Measurements from ENCODE around the gene HNRNPK. TPM values are rescaled to one million over a fixed set of nuclear protein-coding genes. Genes with fewer than 3 reads are reported as not detected.

The HNRNPK gene
- polyA plus RNA-seq, 3 donors, result 307 to 743 (median 645) TPM

DNA sequence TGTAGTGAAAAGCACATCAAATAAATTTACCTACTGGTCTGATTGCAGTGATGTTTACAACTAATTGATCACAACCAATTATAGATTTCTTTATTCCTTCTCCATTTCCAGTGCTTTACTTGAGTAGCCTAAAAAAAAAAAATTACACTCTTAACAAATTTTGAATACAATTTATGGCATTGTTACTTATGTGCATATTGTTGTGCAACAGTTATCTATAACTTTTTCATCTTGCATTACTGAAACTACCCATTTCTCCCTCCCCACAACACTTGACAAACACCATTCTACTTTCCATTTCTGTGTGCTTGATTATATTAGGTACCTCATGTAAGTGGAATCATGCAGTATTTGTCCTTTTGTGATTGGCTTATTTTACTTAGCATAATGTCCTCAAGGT lies 12.9 kb upstream of the HNRNPK start:
- H3K9me3 ChIP-seq (replicated peaks in 1 of 2; ENCODE audit: control insufficient read depth in 1 of 2, insufficient read depth in 1 of 2, low read length in 2 of 2), result no peaks in the 10 kb centered on the region
- no peak overlapping the region for H3K27ac Mint-ChIP-seq
- H3K79me2 ChIP-seq (ENCODE audit: insufficient read depth, low read length), result peaks cover 95% of the 10 kb centered on the region
- H4K20me1 ChIP-seq (ENCODE audit: insufficient read depth, low read length), result no peaks in the 10 kb centered on the region
- H2AFZ ChIP-seq (ENCODE audit: insufficient read depth, low read depth, low read length, poor library complexity, severe bottlenecking), result no peak overlapping the region
- peaks cover 34 to 58% of the 10 kb centered on the region in 2 donors for H3K36me3 Mint-ChIP-seq
- H3K9ac ChIP-seq (ENCODE audit: insufficient read depth, low read length, poor library complexity, severe bottlenecking), result no peak overlapping the region
- H3K9me3 Mint-ChIP-seq, result peaks cover 0 to 3% (median 0%) of the 10 kb centered on the region in 7 donors
- H3K4me1 ChIP-seq (ENCODE audit: control insufficient read depth in 1 of 2, insufficient read depth in 2 of 2, low read length in 2 of 2), result no peaks in the 10 kb centered on the region
- H3K4me3 Mint-ChIP-seq, result no peak overlapping the region
- no peak overlapping the region for H3K4me2 ChIP-seq (replicated peaks; ENCODE audit: extremely low read depth, low read length, poor library complexity, severe bottlenecking)
- TF ChIP-seq, protein P1, sequence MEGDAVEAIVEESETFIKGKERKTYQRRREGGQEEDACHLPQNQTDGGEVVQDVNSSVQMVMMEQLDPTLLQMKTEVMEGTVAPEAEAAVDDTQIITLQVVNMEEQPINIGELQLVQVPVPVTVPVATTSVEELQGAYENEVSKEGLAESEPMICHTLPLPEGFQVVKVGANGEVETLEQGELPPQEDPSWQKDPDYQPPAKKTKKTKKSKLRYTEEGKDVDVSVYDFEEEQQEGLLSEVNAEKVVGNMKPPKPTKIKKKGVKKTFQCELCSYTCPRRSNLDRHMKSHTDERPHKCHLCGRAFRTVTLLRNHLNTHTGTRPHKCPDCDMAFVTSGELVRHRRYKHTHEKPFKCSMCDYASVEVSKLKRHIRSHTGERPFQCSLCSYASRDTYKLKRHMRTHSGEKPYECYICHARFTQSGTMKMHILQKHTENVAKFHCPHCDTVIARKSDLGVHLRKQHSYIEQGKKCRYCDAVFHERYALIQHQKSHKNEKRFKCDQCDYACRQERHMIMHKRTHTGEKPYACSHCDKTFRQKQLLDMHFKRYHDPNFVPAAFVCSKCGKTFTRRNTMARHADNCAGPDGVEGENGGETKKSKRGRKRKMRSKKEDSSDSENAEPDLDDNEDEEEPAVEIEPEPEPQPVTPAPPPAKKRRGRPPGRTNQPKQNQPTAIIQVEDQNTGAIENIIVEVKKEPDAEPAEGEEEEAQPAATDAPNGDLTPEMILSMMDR (IDR thresholded peaks at IDR 0.05), result no peak
- no peak for DNase-seq
- H3K27ac ChIP-seq (ENCODE audit: low read depth in 1 of 2, low read length in 2 of 2), result no peak overlapping the region
- peaks cover 0 to 2% (median 0%) of the 10 kb centered on the region in 3 donors for H3K27me3 Mint-ChIP-seq (ENCODE audit: low read depth in 3 of 3)
- peaks cover 17 to 22% of the 10 kb centered on the region in 2 donors for H3K36me3 ChIP-seq (replicated peaks in 1 of 2; ENCODE audit: control insufficient read depth in 1 of 2, insufficient read depth in 2 of 2, low read length in 2 of 2)
- H3K4me1 Mint-ChIP-seq, result peaks cover 8% of the 10 kb centered on the region
- no peaks in the 10 kb centered on the region for H3K27me3 ChIP-seq (ENCODE audit: control insufficient read depth in 2 of 2, insufficient read depth in 2 of 2, low read length in 2 of 2)
- intact Hi-C loops (cut with micrococcal nuclease), result no loop called here
- H3K4me3 ChIP-seq (replicated peaks in 1 of 3; ENCODE audit: low read depth in 2 of 3, low read length in 3 of 3), result no peak overlapping the region

DNA sequence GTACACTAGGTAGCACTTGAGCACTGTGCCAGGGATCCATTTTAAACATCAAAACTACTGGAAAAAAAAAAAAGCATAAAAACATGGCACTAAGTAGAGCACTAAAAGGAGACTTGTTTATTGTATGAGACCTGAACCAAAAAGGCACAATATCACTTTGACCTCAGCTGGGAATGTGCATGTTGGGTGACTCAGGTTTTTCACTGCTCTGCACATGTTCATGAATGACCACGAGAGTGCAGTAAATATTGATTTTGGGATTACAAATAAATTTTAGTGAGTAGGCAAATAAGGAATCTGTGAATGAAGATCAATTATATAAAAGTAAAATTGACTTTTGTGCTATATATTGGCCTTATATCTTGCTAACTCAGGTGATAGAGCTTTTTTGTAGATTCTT lies 12.4 kb upstream of the HNRNPK start:
- H3K4me3 Mint-ChIP-seq, result no peak overlapping the region
- WGBS (ENCODE audit: insufficient coverage), result 80% methylated on average over 1 of the region's 1 CpG
- Histone ChIP-seq H3K36me3 (replicated peaks in 1 of 2; ENCODE audit: control insufficient read depth in 1 of 2, insufficient read depth in 2 of 2, low read length in 2 of 2) (peaks cover 17 to 22% of the 10 kb centered on the region in 2 donors), H3K9me3 (replicated peaks in 1 of 2; ENCODE audit: control insufficient read depth in 1 of 2, insufficient read depth in 1 of 2, low read length in 2 of 2) (no peaks in the 10 kb centered on the region), H4K20me1 (ENCODE audit: insufficient read depth, low read length) (no peaks in the 10 kb centered on the region), H2AFZ (ENCODE audit: insufficient read depth, low read depth, low read length, poor library complexity, severe bottlenecking) (no peak overlapping the region), H3K27ac (ENCODE audit: low read depth in 1 of 2, low read length in 2 of 2) (no peak overlapping the region), H3K9ac (ENCODE audit: insufficient read depth, low read length, poor library complexity, severe bottlenecking) (no peak overlapping the region), H3K4me3 (replicated peaks in 1 of 3; ENCODE audit: low read depth in 2 of 3, low read length in 3 of 3) (no peak overlapping the region), H3K27me3 (ENCODE audit: control insufficient read depth in 2 of 2, insufficient read depth in 2 of 2, low read length in 2 of 2) (no peaks in the 10 kb centered on the region), H3K4me2 (replicated peaks; ENCODE audit: extremely low read depth, low read length, poor library complexity, severe bottlenecking) (no peak overlapping the region), H3K79me2 (ENCODE audit: insufficient read depth, low read length) (peaks cover 95% of the 10 kb centered on the region), H3K4me1 (ENCODE audit: control insufficient read depth in 1 of 2, insufficient read depth in 2 of 2, low read length in 2 of 2) (no peaks in the 10 kb centered on the region)
- DNase-seq, result no peak
- no peak overlapping the region for H3K27ac Mint-ChIP-seq
- TF ChIP-seq, protein P1 (IDR thresholded peaks at IDR 0.05), result no peak
- intact Hi-C loops (cut with micrococcal nuclease), result no loop called here
- H3K4me1 Mint-ChIP-seq, result peaks cover 8% of the 10 kb centered on the region
- peaks cover 32 to 55% of the 10 kb centered on the region in 2 donors for H3K36me3 Mint-ChIP-seq
- peaks cover 0 to 2% (median 0%) of the 10 kb centered on the region in 3 donors for H3K27me3 Mint-ChIP-seq (ENCODE audit: low read depth in 3 of 3)
- peaks cover 0 to 3% (median 0%) of the 10 kb centered on the region in 7 donors for H3K9me3 Mint-ChIP-seq

Data from CD14-positive monocyte (primary cell).